Measurements from ENCODE around the gene HS6ST3.

GRCh38 chr13:96252903-96253302, 163.0 kb downstream of the HS6ST3 start:
- TF ChIP-seq CTCF (IDR thresholded peaks at IDR 0.05; ENCODE audit: borderline replicate concordance, extremely low read depth, low read length, poor library complexity, severe bottlenecking) (no peak), EZH2 (IDR thresholded peaks at IDR 0.05; ENCODE audit: borderline replicate concordance, low read depth, low read length, severe bottlenecking) (no peak)

Measured in DND-41 (cell line).